ENCODE data around the gene ZNF441.

- TF ChIP-seq CTCF (IDR thresholded peaks at IDR 0.05; ENCODE audit: low read depth, low read length) (no peak), EZH2phosphoT487 (IDR thresholded peaks at IDR 0.05; ENCODE audit: low read depth) (no peak)
These were observed 54.8 kb downstream of the ZNF441 start for GRCh38 chr19:11821474-11822109.
